Breast epithelium (tissue), 4 donors: ENCODE results near the gene RP9. TPM values are rescaled to one million over a fixed set of nuclear protein-coding genes. Genes with fewer than 3 reads are reported as not detected.

Experiments
- DNase-seq, 2 donors: peaks; one replicate each; pipeline ENCODE4 v3.0.0-alpha.2; 2019; ENCODE audit warnings: low spot score in 2 of 2
- H3K27ac ChIP-seq, 2 donors: fragments of 200-600 bp; sonication (generic) in 1 of 2; one replicate each; pipeline ENCODE4 v1.5.1; 2016 to 2019; ENCODE audit warnings: mild to moderate bottlenecking in 1 of 2
- H3K27me3 ChIP-seq, 2 donors: fragments of 200-600 bp; sonication (generic) in 1 of 2; one replicate each; pipeline versions ENCODE4 v1.5.1 to v1.6.0; 2017 to 2019; ENCODE audit warnings: control low read depth in 1 of 2, mild to moderate bottlenecking in 1 of 2
- H3K36me3 ChIP-seq: fragments of 200-600 bp; one replicate; pipeline ENCODE4 v1.5.1; 2019
- H3K4me1 ChIP-seq, 2 donors: fragments of 200-600 bp; sonication (generic); one replicate each; pipeline ENCODE4 v1.5.1; 2016 to 2019; ENCODE audit warnings: control low read depth in 1 of 2
- H3K4me3 ChIP-seq, 3 donors: fragments of 200-600 bp; sonication (generic); 1 replicate in 2 of 3; 2 replicates in 1 of 3; pipeline ENCODE4 v1.5.1; 2016 to 2019; ENCODE audit warnings: mild to moderate bottlenecking in 3 of 3, moderate library complexity in 2 of 3
- H3K9me3 ChIP-seq, 2 donors: fragments of 200-600 bp; sonication (generic) in 1 of 2; one replicate each; pipeline ENCODE4 v1.5.1; 2016 to 2019; ENCODE audit warnings: control low read depth in 1 of 2
- POLR2A ChIP-seq: fragments of 450-650 bp; IDR thresholded peaks from one replicate; pipeline ENCODE4 v1.6.1; 2016; ENCODE audit warnings: antibody characterized with exemption, mild to moderate bottlenecking, moderate library complexity
- POLR2AphosphoS5 ChIP-seq, 3 donors: sonication (generic); formaldehyde crosslinking; IDR thresholded peaks; one replicate each; pipeline ENCODE4 v1.6.1; 2017; ENCODE audit warnings: antibody characterized with exemption in 3 of 3
- intact Hi-C: fragments of 100-400 bp; cut with DNase I; formaldehyde crosslinking; loops from one replicate; pipeline ENCODE4 v1.15.1; 2023; ENCODE audit warnings: low total_unique reads
- total RNA-seq, 3 donors: library from RNA; depleted of rRNA; stranded (reverse); fragments of >200 nt; gene quantifications; one replicate each; pipeline ENCODE4 v1.1.0, GENCODE V29; 2016
- TF ChIP-seq, protein P1 (sequence below), 3 donors: fragments of 450-650 bp; IDR thresholded peaks; one replicate each; pipeline ENCODE4 v1.5.1; 2016 to 2017; ENCODE audit warnings: antibody characterized with exemption in 3 of 3, mild to moderate bottlenecking in 3 of 3, moderate library complexity in 3 of 3

Gene RP9
- total RNA-seq, 3 donors from 2014 or later, result 8.5 to 17.0 (median 13.4) TPM

DNA sequence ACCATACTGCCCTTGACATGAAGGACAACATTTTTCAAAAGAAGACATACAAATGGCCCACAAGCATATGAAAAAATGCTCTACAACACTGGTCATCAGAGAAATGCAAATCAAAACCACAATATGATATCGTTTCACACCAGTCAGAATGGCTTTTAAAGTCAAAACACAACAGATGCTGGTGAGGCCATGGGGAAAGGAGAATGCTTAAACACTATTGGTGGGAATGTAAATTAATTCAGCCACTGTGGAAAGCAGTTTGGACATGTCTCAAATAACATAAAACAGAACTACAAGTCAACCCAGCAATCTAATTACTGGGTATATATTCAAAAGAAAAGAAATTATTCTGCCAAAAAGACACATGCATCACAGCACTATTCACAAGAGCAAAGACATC is 42.4 kb downstream of the RP9 start:
- intact Hi-C loops, result no loop called here
- Histone ChIP-seq H3K36me3 (no peaks in the 10 kb centered on the region), H3K9me3 (peaks cover 20 to 29% of the 10 kb centered on the region in 2 donors), H3K27me3 (no peaks in the 10 kb centered on the region), H3K4me3 (no peak overlapping the region), H3K27ac (no peak overlapping the region), H3K4me1 (peaks cover 0 to under 1% of the 10 kb centered on the region in 2 donors)
- TF ChIP-seq, protein P1, sequence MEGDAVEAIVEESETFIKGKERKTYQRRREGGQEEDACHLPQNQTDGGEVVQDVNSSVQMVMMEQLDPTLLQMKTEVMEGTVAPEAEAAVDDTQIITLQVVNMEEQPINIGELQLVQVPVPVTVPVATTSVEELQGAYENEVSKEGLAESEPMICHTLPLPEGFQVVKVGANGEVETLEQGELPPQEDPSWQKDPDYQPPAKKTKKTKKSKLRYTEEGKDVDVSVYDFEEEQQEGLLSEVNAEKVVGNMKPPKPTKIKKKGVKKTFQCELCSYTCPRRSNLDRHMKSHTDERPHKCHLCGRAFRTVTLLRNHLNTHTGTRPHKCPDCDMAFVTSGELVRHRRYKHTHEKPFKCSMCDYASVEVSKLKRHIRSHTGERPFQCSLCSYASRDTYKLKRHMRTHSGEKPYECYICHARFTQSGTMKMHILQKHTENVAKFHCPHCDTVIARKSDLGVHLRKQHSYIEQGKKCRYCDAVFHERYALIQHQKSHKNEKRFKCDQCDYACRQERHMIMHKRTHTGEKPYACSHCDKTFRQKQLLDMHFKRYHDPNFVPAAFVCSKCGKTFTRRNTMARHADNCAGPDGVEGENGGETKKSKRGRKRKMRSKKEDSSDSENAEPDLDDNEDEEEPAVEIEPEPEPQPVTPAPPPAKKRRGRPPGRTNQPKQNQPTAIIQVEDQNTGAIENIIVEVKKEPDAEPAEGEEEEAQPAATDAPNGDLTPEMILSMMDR (IDR thresholded peaks at IDR 0.05), result no peak
- TF ChIP-seq POLR2AphosphoS5 (IDR thresholded peaks at IDR 0.05) (no peak), POLR2A (no peak)
- DNase-seq, result no peak

DNA sequence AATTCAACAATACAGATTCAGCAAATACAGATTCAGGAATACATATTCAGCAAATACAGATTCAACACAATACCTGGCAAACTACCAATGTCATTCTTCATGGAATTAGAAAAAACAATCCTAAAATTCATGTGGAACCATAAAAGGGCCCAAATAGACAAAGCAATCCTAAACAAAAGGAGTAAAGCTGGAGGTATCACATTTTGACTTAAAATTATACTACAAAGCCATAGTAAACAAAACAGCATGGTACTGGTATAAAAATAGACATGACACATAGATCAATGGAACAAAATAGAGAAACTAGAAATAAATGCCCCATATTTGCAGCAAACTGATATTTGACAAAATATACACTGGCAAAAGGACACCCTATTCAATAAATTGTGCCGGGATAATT is 43.2 kb downstream of the RP9 start:
- intact Hi-C loops, result no loop called here
- DNase-seq, result no peak
- no peaks in the 10 kb centered on the region for H3K27me3 ChIP-seq
- peaks cover 20 to 28% of the 10 kb centered on the region in 2 donors for H3K9me3 ChIP-seq
- no peak overlapping the region for H3K4me3 ChIP-seq
- peaks cover 0 to 8% of the 10 kb centered on the region in 2 donors for H3K4me1 ChIP-seq
- no peaks in the 10 kb centered on the region for H3K36me3 ChIP-seq
- no peak overlapping the region for H3K27ac ChIP-seq
- TF ChIP-seq POLR2AphosphoS5 (IDR thresholded peaks at IDR 0.05) (no peak), POLR2A (no peak)
- TF ChIP-seq, protein P1 (IDR thresholded peaks at IDR 0.05), result no peak

DNA sequence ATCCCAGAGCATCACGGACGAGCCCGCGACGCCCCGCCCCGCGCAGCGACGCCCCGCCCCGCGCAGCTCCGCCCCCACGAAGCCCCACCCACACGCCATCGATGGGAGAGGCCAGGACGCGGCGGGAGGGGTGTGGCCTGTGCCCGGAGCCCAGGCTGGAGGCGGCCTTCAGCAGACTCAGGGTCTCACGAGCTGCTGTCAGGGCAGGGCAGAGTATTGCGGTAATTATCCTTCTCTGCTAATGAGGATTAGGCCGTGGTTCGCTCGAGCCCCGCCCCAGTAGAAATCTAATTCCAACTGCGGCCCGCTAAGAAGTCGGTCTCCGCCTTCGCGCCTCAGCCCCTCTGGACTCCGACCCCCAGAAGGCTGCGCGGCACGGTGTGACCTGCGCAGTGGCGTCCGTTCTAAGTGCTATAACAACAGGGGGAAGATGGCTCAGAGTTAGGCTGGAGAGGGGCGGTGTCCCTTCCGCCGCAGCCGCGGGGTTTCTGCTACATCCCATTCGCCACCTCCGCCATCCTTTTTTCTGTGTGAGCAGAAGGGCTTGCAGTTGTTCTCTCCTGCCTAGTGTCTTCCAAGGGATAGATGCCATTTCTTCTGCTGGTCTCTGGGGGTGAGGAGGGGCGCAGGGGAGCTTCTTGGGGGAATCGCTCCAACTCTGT is 46.3 kb downstream of the RP9 start:
- Histone ChIP-seq H3K27ac (peak overlapping the region; percentile 93 to 96), H3K27me3 (no peaks in the 10 kb centered on the region), H3K4me3 (peak overlapping the region; percentile 88 to 97 (median 89)), H3K4me1 (peaks cover 0 to 10% of the 10 kb centered on the region in 2 donors), H3K36me3 (no peaks in the 10 kb centered on the region), H3K9me3 (peaks cover 12 to 13% of the 10 kb centered on the region in 2 donors)
- intact Hi-C loops, result no loop called here
- peak; percentile 90 for DNase-seq
- TF ChIP-seq, protein P1 (IDR thresholded peaks at IDR 0.05), result no peak
- TF ChIP-seq POLR2A (no peak), POLR2AphosphoS5 (IDR thresholded peaks at IDR 0.05) (peak in 1 of 3 donors; percentile 41)

DNA sequence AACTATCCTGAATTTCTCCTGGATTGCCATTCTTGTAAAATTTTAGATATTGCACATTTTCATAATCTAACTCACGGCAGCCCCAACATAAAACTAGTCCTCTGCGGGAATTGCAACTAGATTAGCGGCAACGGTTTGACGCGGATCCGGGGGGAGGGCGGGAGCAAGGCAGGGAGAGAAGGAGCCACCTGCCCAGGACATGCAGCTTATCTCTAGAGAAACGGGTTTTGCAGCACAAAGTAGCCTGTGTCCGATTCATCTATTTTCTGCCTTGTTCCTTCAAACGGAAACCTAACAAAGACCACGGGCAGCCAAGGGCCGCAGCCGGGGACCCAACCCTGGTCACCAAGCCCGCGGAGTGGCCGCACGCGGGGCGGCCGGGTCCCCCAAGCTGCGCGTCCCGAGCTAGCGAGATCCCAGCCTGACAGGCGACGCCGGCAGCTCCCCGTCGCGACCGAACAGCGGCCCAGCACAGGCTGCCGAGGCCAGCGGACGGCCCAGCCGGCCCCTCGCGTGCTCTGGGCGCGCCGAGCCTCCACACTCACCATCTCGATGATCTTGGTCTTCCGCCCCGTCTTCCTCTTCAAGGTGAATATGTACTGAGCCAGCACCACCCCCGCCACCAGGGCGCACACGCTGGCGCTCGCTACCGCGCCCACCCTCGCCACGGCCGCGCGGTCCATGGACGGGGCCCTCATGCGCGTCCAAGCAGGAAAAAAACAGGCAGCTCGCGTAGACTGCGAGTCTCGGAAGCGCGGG is 47.0 kb downstream of the RP9 start, which contains the start of gene NT5C3A:
TSS of gene NT5C3A (minus strand) at position 754 of the 759 bp plus-strand sequence. CDS start at position 683, 71 bp downstream.
- DNase-seq, result peak in 1 of 2 donors; percentile 52
- peak within 1 kb of the TSS; percentile 93 to 96 for H3K27ac ChIP-seq

More for the DNA sequence above, 47.0 kb downstream of the RP9 start, which contains the start of gene NT5C3A:
- H3K36me3 ChIP-seq, result no peaks in the 10 kb centered on the region
- H3K27me3 ChIP-seq, result no peaks in the 10 kb centered on the region
- peaks cover 12 to 13% of the 10 kb centered on the region in 2 donors for H3K9me3 ChIP-seq
- TF ChIP-seq, protein P1 (IDR thresholded peaks at IDR 0.05), result no peak
- peak; percentile 38 to 81 (median 78) for TF ChIP-seq POLR2AphosphoS5 (IDR thresholded peaks at IDR 0.05)
- peak within 1 kb of the TSS; percentile 88 to 97 (median 89) for H3K4me3 ChIP-seq
- intact Hi-C loops, result no loop called here
- peaks cover 0 to 10% of the 10 kb centered on the region in 2 donors for H3K4me1 ChIP-seq
